Measurements from ENCODE around the gene PHACTR3.

DNA sequence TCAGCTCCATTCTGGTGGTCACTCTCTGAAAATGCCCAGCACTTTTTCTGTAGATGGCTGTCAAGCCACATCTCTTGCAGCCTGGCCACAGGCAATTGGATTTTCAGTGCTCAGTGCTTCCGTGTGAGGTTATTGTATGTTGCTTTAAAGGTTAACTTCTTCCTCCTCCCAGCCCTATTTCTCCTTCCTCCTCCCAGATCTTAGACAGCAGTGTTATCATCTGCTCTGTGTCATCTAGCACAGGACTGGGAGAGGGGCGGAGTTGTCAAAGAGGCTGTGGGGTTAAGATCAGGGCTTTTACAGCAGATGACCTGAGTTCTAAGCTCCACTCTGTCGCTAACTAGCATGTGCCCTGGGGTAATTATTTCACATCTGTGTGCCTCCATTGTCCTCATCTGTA is 129.0 kb downstream of the PHACTR3 start:
- TF ChIP-seq, protein P1, sequence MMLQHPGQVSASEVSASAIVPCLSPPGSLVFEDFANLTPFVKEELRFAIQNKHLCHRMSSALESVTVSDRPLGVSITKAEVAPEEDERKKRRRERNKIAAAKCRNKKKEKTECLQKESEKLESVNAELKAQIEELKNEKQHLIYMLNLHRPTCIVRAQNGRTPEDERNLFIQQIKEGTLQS (IDR thresholded peaks at IDR 0.05) = no peak
- TF ChIP-seq, protein P2, sequence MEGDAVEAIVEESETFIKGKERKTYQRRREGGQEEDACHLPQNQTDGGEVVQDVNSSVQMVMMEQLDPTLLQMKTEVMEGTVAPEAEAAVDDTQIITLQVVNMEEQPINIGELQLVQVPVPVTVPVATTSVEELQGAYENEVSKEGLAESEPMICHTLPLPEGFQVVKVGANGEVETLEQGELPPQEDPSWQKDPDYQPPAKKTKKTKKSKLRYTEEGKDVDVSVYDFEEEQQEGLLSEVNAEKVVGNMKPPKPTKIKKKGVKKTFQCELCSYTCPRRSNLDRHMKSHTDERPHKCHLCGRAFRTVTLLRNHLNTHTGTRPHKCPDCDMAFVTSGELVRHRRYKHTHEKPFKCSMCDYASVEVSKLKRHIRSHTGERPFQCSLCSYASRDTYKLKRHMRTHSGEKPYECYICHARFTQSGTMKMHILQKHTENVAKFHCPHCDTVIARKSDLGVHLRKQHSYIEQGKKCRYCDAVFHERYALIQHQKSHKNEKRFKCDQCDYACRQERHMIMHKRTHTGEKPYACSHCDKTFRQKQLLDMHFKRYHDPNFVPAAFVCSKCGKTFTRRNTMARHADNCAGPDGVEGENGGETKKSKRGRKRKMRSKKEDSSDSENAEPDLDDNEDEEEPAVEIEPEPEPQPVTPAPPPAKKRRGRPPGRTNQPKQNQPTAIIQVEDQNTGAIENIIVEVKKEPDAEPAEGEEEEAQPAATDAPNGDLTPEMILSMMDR (IDR thresholded peaks at IDR 0.05; ENCODE audit: low read depth, low read length, missing input control) = no peak
- no peak for TF ChIP-seq TAF1 (conservative IDR thresholded peaks at IDR 0.05)
- TF ChIP-seq, protein P3, sequence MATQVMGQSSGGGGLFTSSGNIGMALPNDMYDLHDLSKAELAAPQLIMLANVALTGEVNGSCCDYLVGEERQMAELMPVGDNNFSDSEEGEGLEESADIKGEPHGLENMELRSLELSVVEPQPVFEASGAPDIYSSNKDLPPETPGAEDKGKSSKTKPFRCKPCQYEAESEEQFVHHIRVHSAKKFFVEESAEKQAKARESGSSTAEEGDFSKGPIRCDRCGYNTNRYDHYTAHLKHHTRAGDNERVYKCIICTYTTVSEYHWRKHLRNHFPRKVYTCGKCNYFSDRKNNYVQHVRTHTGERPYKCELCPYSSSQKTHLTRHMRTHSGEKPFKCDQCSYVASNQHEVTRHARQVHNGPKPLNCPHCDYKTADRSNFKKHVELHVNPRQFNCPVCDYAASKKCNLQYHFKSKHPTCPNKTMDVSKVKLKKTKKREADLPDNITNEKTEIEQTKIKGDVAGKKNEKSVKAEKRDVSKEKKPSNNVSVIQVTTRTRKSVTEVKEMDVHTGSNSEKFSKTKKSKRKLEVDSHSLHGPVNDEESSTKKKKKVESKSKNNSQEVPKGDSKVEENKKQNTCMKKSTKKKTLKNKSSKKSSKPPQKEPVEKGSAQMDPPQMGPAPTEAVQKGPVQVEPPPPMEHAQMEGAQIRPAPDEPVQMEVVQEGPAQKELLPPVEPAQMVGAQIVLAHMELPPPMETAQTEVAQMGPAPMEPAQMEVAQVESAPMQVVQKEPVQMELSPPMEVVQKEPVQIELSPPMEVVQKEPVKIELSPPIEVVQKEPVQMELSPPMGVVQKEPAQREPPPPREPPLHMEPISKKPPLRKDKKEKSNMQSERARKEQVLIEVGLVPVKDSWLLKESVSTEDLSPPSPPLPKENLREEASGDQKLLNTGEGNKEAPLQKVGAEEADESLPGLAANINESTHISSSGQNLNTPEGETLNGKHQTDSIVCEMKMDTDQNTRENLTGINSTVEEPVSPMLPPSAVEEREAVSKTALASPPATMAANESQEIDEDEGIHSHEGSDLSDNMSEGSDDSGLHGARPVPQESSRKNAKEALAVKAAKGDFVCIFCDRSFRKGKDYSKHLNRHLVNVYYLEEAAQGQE (IDR thresholded peaks at IDR 0.05) = no peak
- TF ChIP-seq GABPA (IDR thresholded peaks at IDR 0.05 in 1 of 2, conservative IDR thresholded peaks at IDR 0.05 in 1 of 2) = no peak
- TF ChIP-seq, protein P4, sequence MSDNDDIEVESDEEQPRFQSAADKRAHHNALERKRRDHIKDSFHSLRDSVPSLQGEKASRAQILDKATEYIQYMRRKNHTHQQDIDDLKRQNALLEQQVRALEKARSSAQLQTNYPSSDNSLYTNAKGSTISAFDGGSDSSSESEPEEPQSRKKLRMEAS (IDR thresholded peaks at IDR 0.05) = no peak
- TF ChIP-seq, protein P5, sequence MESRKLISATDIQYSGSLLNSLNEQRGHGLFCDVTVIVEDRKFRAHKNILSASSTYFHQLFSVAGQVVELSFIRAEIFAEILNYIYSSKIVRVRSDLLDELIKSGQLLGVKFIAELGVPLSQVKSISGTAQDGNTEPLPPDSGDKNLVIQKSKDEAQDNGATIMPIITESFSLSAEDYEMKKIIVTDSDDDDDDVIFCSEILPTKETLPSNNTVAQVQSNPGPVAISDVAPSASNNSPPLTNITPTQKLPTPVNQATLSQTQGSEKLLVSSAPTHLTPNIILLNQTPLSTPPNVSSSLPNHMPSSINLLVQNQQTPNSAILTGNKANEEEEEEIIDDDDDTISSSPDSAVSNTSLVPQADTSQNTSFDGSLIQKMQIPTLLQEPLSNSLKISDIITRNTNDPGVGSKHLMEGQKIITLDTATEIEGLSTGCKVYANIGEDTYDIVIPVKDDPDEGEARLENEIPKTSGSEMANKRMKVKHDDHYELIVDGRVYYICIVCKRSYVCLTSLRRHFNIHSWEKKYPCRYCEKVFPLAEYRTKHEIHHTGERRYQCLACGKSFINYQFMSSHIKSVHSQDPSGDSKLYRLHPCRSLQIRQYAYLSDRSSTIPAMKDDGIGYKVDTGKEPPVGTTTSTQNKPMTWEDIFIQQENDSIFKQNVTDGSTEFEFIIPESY (IDR thresholded peaks at IDR 0.05) = no peak

Data from liver (tissue), 3 donors.